Gastrocnemius medialis (tissue), 4 donors: Measurements from ENCODE around the gene GNL1. TPM values are rescaled to one million over a fixed set of nuclear protein-coding genes. Genes with fewer than 3 reads are reported as not detected.
"Not testable (repeated sequence)": the region's sequence is repeated elsewhere in the genome, so short reads cannot be mapped to it uniquely, and the experiment has no call there.

Experiments used
- ATAC-seq, 2 donors: fragments of 150-250 bp; one replicate each; pipeline ENCODE4 v1.9.1; 2016
- DNase-seq, 2 donors: peaks; one replicate each; pipeline ENCODE4 v3.0.0-alpha.2; 2019
- H3K27ac ChIP-seq, 4 donors: fragments of 200-600 bp; sonication (generic); 1 replicate in 1 of 4; 2 replicates in 3 of 4; pipeline ENCODE4 v1.5.1; 2016 to 2018; ENCODE audit warnings: mild to moderate bottlenecking in 2 of 4, moderate library complexity in 1 of 4
- H3K27me3 ChIP-seq, 3 donors: fragments of 200-600 bp; sonication (generic) in 2 of 3; 1 replicate in 1 of 3; 2 replicates in 2 of 3; pipeline versions ENCODE4 v1.5.1 to v1.6.0; 2016 to 2019; ENCODE audit warnings: mild to moderate bottlenecking in 1 of 3, moderate library complexity in 1 of 3
- H3K36me3 ChIP-seq, 2 donors: fragments of 200-600 bp; sonication (generic) in 1 of 2; one replicate each; pipeline ENCODE4 v1.5.1; 2017 to 2018
- H3K4me1 ChIP-seq, 2 donors: fragments of 200-600 bp; sonication (generic) in 1 of 2; one replicate each; pipeline ENCODE4 v1.5.1; 2016 to 2017; ENCODE audit warnings: mild to moderate bottlenecking in 2 of 2
- H3K4me3 ChIP-seq, 4 donors: fragments of 200-600 bp; sonication (generic) in 3 of 4; 1 replicate in 1 of 4; 2 replicates in 3 of 4; pipeline ENCODE4 v1.5.1; 2016 to 2019; ENCODE audit warnings: mild to moderate bottlenecking in 2 of 4
- H3K9me3 ChIP-seq, 3 donors: fragments of 200-600 bp; sonication (generic) in 2 of 3; 1 replicate in 1 of 3; 2 replicates in 2 of 3; pipeline ENCODE4 v1.5.1; 2016 to 2019
- POLR2A ChIP-seq, 2 donors: fragments of 450-650 bp; IDR thresholded peaks; one replicate each; pipeline ENCODE4 v1.6.1; 2017; ENCODE audit warnings: antibody characterized with exemption in 2 of 2, mild to moderate bottlenecking in 2 of 2, moderate library complexity in 2 of 2
- in situ Hi-C, 4 donors: fragments of 200-750 bp; cut with MboI; loops; one replicate each; pipeline versions ENCODE4 v1.15.0 to v1.8.0; 2017; ENCODE audit warnings: low sequenced_read_pairs in 4 of 4
- intact Hi-C: fragments of 100-400 bp; cut with DNase I; formaldehyde crosslinking; loops from one replicate; pipeline ENCODE4 v1.15.1; 2023; ENCODE audit warnings: low total_unique reads
- total RNA-seq, 4 donors: library from RNA; depleted of rRNA; stranded (reverse); fragments of >200 nt; gene quantifications; one replicate each; pipeline versions ENCODE4 v1.1.0 to v1.2.3, GENCODE V29; 2016
- TF ChIP-seq, protein P1 (sequence below), 5 experiments: fragments of 450-650 bp in 3 of 5; fragments of 200-600 bp in 2 of 5; sonication (generic) in 2 of 5; IDR thresholded peaks in 4 of 5; conservative IDR thresholded peaks in 1 of 5; 1 replicate in 4 of 5; 2 replicates in 1 of 5; pipeline ENCODE4 v1.5.1; 2016 to 2019; ENCODE audit warnings: antibody characterized with exemption in 5 of 5, mild to moderate bottlenecking in 3 of 5, moderate library complexity in 3 of 5

GNL1 gene
- total RNA-seq, 4 donors from 2014 or later = 13.2 to 16.0 (median 14.9) TPM

GRCh38 chr6:30537931-30538330, 18.4 kb downstream of the GNL1 start:
- Histone ChIP-seq H3K4me3 (no peak overlapping the region), H3K27ac (no peak overlapping the region), H3K36me3 (no peaks in the 10 kb centered on the region), H3K4me1 (peaks cover 5 to 8% of the 10 kb centered on the region in 2 donors), H3K9me3 (no peaks in the 10 kb centered on the region), H3K27me3 (no peaks in the 10 kb centered on the region)
- DNase-seq = no peak
- TF ChIP-seq, protein P1, sequence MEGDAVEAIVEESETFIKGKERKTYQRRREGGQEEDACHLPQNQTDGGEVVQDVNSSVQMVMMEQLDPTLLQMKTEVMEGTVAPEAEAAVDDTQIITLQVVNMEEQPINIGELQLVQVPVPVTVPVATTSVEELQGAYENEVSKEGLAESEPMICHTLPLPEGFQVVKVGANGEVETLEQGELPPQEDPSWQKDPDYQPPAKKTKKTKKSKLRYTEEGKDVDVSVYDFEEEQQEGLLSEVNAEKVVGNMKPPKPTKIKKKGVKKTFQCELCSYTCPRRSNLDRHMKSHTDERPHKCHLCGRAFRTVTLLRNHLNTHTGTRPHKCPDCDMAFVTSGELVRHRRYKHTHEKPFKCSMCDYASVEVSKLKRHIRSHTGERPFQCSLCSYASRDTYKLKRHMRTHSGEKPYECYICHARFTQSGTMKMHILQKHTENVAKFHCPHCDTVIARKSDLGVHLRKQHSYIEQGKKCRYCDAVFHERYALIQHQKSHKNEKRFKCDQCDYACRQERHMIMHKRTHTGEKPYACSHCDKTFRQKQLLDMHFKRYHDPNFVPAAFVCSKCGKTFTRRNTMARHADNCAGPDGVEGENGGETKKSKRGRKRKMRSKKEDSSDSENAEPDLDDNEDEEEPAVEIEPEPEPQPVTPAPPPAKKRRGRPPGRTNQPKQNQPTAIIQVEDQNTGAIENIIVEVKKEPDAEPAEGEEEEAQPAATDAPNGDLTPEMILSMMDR (IDR thresholded peaks at IDR 0.05 in 4 of 5, conservative IDR thresholded peaks at IDR 0.05 in 1 of 5) = no peak
- TF ChIP-seq POLR2A (IDR thresholded peaks at IDR 0.05) = no peak
- in situ Hi-C loops = loop anchor here in 3 of 4 donors (10.0 to 25.0 kb wide), 2 partner anchors 53 to 549 kb away; partner anchors contain the start of gene HLA-E (in 1 of the 3)
- intact Hi-C loops = no loop called here
- no peak for ATAC-seq

- DNase-seq (no peak), ATAC-seq (no peak)
- Histone ChIP-seq H3K9me3 (no peaks in the 10 kb centered on the region), H3K27me3 (no peaks in the 10 kb centered on the region), H3K4me3 (no peak overlapping the region), H3K36me3 (no peaks in the 10 kb centered on the region), H3K27ac (peak overlapping the region in 2 of 4 donors; percentile 48 to 52), H3K4me1 (no peaks in the 10 kb centered on the region)
- no peak for TF ChIP-seq POLR2A (IDR thresholded peaks at IDR 0.05)
- TF ChIP-seq, protein P1 (IDR thresholded peaks at IDR 0.05 in 4 of 5, conservative IDR thresholded peaks at IDR 0.05 in 1 of 5) = no peak
- in situ Hi-C loops = loop anchor here in 3 of 4 donors (5.0 to 25.0 kb wide), 3 partner anchors 49 to 554 kb away; partner anchors contain the start of gene HLA-E (in 1 of the 3)
- intact Hi-C loops = no loop called here
Observed at GRCh38 chr6:30533460-30534294, 22.6 kb downstream of the GNL1 start.

- TF ChIP-seq, protein P1 (IDR thresholded peaks at IDR 0.05 in 4 of 5, conservative IDR thresholded peaks at IDR 0.05 in 1 of 5) = no peak
- TF ChIP-seq POLR2A (IDR thresholded peaks at IDR 0.05) = no peak
- Histone ChIP-seq H3K27ac (peak overlapping the region in 1 of 4 donors; percentile 3), H3K4me3 (no peak overlapping the region), H3K9me3 (no peaks in the 10 kb centered on the region), H3K36me3 (no peaks in the 10 kb centered on the region), H3K27me3 (peaks cover 0 to 3% (median 0%) of the 10 kb centered on the region in 3 donors), H3K4me1 (no peaks in the 10 kb centered on the region)
- no peak for ATAC-seq
- in situ Hi-C loops = loop anchor here in 3 of 4 donors (5.0 to 25.0 kb wide), 3 partner anchors 45 to 557 kb away; partner anchors contain the start of gene HLA-E (in 1 of the 3)
- intact Hi-C loops = loop anchor here (2.0 kb wide), 1 partner anchor 41 kb away; the partner anchor contains the start of gene HLA-E
- DNase-seq = no peak
Observed at GRCh38 chr6:30530014-30530413, 26.3 kb downstream of the GNL1 start.

GRCh38 chr6:30529349-30529875, 26.9 kb downstream of the GNL1 start:
- in situ Hi-C loops = loop anchor here in 2 of 4 donors (25.0 kb wide), 1 partner anchor 558 kb away; no protein-coding TSS in a partner anchor
- H3K36me3 ChIP-seq, H3K27me3 ChIP-seq, ATAC-seq, intact Hi-C loops, H3K9me3 ChIP-seq, H3K4me3 ChIP-seq, DNase-seq, H3K27ac ChIP-seq, H3K4me1 ChIP-seq: not testable (repeated sequence)

DNA sequence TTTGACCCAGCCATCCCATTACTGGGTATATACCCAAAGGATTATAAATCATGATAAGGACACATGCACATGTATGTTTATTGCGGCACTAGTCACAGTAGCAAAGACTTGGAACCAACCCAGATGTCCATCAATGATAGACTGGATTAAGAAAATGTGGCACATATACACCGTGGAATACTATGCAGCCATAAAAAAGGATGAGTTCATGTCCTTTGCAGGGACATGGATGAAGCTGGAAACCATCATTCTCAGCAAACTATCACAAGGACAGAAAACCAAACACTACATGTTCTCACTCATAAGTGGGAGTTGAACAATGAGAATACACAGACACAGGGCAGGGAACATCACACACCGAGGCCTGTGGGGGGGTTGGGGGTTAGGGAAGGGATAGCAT, 29.8 kb downstream of the GNL1 start:
- H3K27me3 ChIP-seq, DNase-seq, H3K4me1 ChIP-seq, H3K4me3 ChIP-seq, H3K9me3 ChIP-seq, H3K36me3 ChIP-seq, H3K27ac ChIP-seq, intact Hi-C loops, ATAC-seq: not testable (repeated sequence)
- in situ Hi-C loops = loop anchor here in 2 of 4 donors (25.0 kb wide), 1 partner anchor 561 kb away; no protein-coding TSS in a partner anchor

- ATAC-seq, intact Hi-C loops: not testable (repeated sequence)
Observed at GRCh38 chr6:30521952-30522351, 34.3 kb downstream of the GNL1 start.

GRCh38 chr6:30521082-30521481, 35.2 kb downstream of the GNL1 start:
- H3K4me3 ChIP-seq, DNase-seq, H3K36me3 ChIP-seq, H3K4me1 ChIP-seq, H3K9me3 ChIP-seq, in situ Hi-C loops, intact Hi-C loops, H3K27me3 ChIP-seq, ATAC-seq: not testable (repeated sequence)
- H3K27ac ChIP-seq = peak overlapping the region in 1 of 4 donors; percentile 45

More at GRCh38 chr6:30521952-30522351, 34.3 kb downstream of the GNL1 start:
- in situ Hi-C loops, H3K36me3 ChIP-seq, H3K4me3 ChIP-seq, H3K9me3 ChIP-seq, H3K27ac ChIP-seq, H3K4me1 ChIP-seq, DNase-seq, H3K27me3 ChIP-seq: not testable (repeated sequence)
